ENCODE measurements around the gene CABLES1. TPM values are rescaled to one million over a fixed set of nuclear protein-coding genes. Genes with fewer than 3 reads are reported as not detected.
"Not testable (repeated sequence)": the region's sequence is repeated elsewhere in the genome, so short reads cannot be mapped to it uniquely, and the experiment has no call there.

Gene CABLES1
- polyA plus RNA-seq, 1 donor, result 7.2 TPM

DNA sequence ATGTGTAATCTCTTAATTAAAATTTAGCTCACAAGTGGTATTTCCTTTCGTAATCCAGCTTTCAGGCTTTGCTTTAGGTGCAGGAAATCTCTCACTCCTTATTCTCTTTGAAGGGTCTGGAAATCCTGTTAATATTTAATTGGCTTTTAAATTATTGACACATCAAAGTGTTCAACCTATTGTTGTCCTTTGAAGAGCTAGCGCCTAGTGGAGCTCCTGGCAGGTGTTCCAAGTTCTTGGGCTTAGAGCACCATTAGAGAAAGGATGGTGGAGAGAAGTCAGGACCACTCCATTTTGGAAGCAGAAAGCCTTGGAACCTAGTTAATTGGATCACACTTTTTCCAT lies 92.4 kb downstream of the CABLES1 start:
- no peak for DNase-seq

DNA sequence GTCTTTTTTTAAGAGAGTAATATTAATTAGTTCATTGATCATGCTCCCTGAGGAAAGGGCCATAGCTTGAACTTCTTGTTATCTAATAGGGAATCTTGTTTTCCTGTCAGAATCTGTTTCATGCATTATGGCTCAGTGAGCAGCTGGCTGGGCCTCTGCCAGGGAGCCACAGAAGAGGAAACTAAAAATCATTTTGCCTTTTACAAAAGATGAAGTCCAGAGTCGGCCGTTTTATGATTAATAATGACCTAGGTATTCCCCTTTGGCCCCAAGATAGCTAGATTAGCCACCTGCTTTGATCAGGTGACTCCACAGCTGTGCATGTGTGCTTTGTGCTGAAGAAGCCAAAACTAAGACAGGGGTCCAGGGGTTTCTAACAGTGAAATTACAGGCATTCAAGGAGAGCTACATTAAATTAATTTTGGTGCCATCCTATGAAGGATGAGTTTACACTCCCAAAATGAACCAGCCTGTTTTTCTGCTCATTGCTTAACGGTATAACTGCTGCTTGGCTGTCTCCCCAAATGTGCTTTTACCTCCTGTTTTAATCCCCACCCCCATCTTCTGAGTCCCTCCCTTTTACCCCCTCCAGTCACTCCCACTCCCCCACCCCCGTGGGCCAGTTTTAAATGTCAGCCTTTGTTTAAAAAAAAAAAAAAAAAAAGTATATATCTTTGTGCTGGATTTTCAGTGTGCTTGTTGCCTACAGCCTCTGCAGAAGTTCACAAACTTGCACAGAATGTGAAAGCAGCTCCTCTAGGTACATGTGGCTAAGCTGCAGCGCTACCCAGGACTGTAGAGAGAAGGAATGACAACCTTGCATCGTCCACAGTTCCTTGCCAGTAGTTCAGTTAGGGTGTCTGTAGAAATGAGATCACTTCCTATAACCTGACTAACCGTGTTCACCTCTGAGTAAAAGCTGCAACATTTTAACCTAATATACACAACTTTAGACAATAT lies 93.1 kb downstream of the CABLES1 start:
- DNase-seq, result no peak

DNA sequence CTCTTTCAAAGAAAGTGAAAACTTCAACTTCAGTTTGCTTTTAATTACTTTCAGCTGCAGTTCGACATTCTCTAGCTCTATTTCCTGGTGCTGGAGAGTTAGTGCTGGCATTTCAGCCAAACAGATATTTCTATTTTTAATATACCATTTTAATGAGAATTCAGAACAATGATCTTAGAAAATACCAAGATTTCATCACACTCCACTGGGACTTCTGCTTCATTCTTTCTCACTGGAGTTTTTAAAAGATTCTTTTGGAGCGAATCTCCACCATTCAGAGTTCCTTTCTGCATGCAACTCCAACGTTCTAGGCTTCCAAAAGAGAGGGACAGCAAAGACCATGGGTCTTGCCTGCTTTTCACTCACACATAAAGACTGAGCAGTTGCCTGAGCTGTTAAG lies 94.2 kb downstream of the CABLES1 start:
- DNase-seq, result no peak

- no peak for DNase-seq
Observed at GRCh38 chr18:23230686-23231085, 95.4 kb downstream of the CABLES1 start.

GRCh38 chr18:23231340-23232021 lies 96.2 kb downstream of the CABLES1 start:
- no peak for DNase-seq

DNA sequence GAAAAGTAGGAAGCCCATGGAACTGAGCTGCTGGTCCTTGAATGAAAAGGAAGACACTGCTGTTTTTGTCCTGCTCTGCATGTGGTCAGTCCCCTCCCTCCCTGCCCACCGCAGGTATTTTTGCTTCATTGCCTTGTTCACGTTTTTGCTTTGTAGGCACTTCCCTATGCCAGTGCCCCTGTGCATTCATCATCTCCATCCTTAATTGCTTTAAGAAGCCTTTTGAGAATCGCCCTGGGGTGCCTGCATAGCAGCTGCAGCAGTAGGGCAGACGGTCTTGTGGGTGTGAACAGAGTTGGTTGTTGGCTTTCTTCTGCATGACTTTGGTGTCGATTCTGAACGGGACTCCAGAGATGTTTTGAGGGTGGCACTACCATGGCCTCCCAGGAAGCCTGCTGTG lies 97.0 kb downstream of the CABLES1 start:
- no peak for DNase-seq

GRCh38 chr18:23234619-23235018 lies 99.3 kb downstream of the CABLES1 start:
- DNase-seq, result no peak

- DNase-seq, result no peak
Observed at GRCh38 chr18:23235336-23235735, 100.1 kb downstream of the CABLES1 start.

GRCh38 chr18:23235860-23236259 lies 100.6 kb downstream of the CABLES1 start:
- DNase-seq, result no peak

- DNase-seq, result no peak
Observed at GRCh38 chr18:23236876-23237468, 101.7 kb downstream of the CABLES1 start.

GRCh38 chr18:23237524-23238151 lies 102.4 kb downstream of the CABLES1 start:
- no peak for DNase-seq

DNA sequence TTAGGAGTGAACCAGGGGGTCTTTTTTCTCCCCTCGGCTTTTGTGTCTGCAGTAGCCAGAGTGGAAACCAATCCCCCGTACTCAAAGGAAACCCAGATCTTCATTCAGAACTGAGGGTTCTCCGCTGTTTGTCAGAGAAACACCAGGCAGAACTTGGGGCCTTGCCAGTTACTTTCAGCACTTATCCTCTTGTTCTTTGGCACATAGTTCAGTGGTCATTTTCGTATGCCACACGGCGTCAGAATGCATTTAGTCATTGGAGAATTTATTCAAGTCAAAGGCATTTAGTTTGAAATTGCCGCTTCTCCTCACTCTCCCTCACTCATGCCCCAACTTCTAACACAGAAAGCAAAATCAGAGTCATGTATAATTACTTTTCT lies 102.9 kb downstream of the CABLES1 start:
- DNase-seq, result no peak

DNA sequence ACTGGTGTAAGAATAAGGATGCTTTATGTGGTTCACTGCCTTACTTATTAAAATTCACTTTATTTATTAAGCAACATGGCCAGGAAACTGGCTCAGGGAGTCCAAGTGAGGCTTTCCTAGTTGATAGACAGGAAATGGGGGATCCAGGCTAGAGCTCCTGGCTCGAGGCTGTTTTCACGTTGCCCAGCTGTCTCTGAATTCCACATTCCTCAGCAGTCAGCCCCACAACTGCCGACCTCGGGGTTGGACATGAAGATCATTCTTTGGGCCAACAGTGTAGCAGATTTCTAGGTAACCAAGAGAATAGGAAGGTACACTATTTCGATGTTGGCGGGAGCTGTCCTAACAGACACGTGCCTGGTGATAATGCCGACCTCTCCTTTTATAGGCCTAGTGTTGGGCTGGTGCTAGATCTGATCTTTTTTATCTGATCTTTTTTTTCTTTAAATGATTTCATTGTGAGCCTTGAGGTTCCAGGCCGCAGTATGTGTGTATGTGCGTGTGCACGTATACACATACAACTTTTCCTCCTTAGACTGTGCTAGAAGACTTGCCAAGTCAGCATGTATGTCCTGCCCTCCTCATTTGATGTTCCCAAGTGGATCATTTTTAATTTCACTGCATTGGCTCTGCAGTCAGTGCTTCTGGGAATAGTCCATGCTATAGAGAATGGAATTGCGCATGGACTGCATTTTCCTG lies 103.5 kb downstream of the CABLES1 start:
- no peak for DNase-seq

GRCh38 chr18:23239350-23239692 lies 104.0 kb downstream of the CABLES1 start:
- DNase-seq, result no peak

- no peak for DNase-seq
Observed at GRCh38 chr18:23239885-23240608, 104.8 kb downstream of the CABLES1 start.

GRCh38 chr18:23240609-23240930 lies 105.3 kb downstream of the CABLES1 start:
- no peak for DNase-seq

GRCh38 chr18:23241833-23242496 lies 106.7 kb downstream of the CABLES1 start:
- DNase-seq, result not testable (repeated sequence)

DNA sequence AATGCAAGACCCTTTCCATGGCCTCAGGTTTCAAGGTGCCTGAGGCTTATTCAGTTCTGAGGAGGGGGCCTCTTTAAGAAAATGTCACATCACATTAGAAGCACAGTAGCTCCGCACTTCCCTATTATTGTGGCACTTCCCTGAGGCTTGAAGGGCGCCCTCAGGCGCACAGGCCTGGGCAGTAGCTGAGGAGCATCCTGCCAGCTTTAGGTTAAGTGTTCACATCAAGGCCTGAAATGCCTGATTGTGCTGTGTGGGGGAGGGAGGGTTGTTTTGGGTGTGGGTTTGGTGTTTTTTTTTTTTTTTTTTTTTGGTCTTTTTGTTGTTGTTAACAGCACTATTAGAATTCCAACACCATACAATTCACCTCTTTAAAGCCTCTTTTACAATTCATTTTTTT lies 107.9 kb downstream of the CABLES1 start:
- DNase-seq, result no peak

- no peak for DNase-seq
Observed at GRCh38 chr18:23243816-23244215, 108.5 kb downstream of the CABLES1 start.

GRCh38 chr18:23244401-23244800 lies 109.1 kb downstream of the CABLES1 start:
- DNase-seq, result no peak

DNA sequence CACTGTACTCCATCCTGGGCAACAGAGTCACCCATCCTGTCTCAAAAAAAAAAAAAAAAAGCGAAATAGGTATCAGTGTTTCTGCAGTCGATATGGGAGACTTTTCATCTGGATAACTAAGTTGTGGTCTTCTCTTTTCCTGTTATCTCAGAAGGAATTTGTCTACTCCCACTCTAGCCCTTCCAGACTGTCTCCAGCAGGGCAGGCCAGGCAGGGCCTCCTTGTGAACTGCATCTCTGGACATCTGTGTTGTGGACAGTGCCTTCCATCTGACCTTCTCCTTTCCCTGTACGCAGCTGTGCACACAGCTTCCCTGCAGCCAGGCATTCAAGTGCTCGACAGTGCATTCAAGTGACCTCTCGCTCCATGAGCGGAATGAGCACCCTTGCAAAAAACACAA lies 110.2 kb downstream of the CABLES1 start:
- no peak for DNase-seq

All from hindlimb muscle (tissue), 1 donor.